HG03103 (cell line): ENCODE results near the gene RNF5.
A peak's percentile ranks its signal among the peaks of the same experiment; 100 is the strongest.
"Not testable (repeated sequence)": the region's sequence is repeated elsewhere in the genome, so short reads cannot be mapped to it uniquely, and the experiment has no call there.

ENCODE experiments used
- ATAC-seq: cut with Tn5 transposase; IDR thresholded peaks from one replicate; pipeline ENCODE4 v1.9.1; 2021; ENCODE audit warnings: low read depth; ENCODE audit not compliant: unreplicated experiment

RNF5 gene

DNA sequence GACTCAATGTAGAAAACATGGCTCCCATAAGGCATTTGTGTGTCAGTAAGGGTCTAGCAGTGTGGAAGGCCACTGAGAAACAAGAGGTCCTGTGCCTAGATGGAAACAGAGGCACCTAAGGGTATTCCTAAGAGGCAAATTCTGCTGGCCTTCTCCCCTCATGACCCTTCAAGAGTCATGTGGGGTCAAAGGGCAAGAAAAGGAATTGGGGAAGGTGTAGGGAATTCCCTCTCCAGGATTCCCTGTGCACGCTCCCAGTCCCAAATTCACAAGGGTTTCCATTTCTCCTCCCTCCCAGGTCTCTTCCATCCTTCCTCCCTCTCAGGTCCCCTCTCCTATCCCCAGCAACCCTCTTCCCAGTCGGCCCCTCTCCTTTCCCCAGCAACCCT, 2.9 kb upstream of the RNF5 start:
- no peak for ATAC-seq

GRCh38 chr6:32175711-32176475, 2.3 kb upstream of the RNF5 start, which contains the start of gene AGPAT1:
Gene AGPAT1, minus strand, starts transcription at chr6:32176084. Its CDS starts 4,588 bp downstream, at chr6:32171496.
- peak; percentile 39 for ATAC-seq

DNA sequence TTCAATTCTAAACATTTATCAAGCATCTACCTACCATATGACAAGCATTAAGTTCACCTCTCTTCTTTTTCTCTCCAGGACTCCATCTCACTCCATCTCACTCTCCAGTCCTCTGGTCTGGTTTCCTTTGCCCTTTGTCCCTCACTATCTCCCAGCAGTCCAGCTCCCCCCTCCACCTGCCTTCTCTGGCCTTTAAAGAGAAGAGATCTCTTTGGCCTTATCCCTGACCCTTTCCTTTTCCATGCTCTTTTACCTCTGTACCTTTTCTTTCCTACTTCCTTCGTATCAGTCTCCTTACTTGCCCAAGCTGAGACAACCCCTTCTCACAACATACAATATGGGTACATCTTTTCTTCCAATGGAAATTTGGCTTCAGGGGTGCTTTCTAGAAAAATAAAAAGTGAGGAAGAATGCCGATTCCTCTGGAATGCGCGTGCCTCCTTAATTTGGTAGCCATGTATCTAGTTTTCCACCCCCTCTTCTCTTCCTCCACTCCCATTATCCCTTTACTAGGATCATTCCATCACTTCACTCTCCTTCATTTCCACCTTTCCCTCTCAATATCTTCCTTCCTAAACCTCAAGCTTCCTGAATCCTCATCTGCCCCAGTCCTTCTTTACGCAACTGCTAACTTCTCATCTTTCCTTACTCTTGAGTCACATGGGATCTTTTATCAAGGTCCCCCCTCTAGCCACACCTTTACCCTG, 1.6 kb upstream of the RNF5 start:
- ATAC-seq = no peak

GRCh38 chr6:32177183-32177787, 920 bp upstream of the RNF5 start:
- peak; percentile 13 for ATAC-seq

DNA sequence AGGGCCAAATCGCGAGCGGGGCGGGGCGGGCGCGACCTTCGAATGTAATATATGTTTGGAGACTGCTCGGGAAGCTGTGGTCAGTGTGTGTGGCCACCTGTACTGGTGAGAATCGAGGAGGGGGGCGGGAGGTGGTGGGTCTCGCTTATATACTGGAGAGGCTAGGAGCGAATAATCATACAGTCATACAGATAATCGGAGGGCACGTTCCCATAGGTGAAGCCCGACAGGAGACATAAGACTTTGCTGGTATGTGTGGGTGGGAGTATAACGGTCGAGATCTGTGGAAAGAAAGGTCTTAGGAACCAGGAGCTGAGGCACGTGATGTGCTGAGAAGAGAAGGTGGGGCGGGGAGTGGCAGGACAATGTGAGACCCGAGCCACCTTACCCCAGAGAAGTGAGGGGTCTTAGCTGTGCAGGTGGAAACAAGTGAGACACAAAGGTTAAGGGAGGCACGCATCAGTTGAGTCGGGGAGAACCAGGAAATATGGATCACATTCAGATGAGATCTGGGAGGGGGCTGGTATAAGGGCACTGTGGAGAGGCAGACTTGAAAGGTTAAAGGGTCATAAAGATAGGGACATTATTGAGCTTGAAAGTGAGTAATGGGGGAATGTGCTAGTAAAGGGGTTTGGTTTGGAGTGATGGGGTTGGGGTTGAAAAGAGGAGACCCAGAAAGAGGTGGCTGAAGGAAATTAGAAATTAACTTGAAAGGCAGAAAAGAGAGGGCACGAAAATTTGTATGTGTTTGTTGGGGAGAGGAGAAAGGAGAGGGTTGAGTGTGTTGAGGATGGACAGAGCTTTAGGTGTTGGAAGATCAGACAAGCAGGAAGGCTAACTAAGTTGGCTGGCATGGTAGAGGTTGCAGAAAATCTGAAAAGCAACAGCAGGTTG, 589 bp downstream of the RNF5 start:
- no peak for ATAC-seq

GRCh38 chr6:32179766-32180405, 1.7 kb downstream of the RNF5 start:
- ATAC-seq = no peak

DNA sequence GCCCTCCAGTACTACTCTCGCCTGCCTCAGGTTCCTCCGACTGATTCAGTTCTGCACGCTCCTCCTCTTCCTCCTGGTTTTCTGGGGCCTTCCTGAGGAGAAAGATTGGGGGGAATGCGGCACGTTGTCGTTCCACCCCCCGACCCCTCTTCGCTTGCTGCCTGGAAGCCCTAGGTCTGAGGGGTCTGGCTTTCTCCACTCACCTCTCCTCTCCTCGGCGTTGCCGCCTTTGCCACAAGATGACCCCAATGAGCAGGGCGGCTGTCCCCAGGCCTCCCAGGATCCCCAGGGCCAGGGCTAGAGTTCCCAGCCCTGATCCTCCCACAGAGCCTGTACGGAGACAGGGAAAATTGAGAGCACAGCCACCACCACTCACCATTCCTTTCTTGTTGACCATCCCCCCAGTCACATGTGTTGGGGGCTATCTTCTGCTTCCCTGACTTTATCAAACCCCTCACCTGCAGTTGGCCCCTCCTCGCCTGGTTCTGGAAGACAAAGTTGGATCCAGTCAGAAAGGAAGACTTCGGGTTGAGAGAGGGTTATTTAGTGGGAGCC, 3.0 kb downstream of the RNF5 start:
- ATAC-seq = no peak

GRCh38 chr6:32181915-32182529, 3.8 kb downstream of the RNF5 start:
- no peak for ATAC-seq

DNA sequence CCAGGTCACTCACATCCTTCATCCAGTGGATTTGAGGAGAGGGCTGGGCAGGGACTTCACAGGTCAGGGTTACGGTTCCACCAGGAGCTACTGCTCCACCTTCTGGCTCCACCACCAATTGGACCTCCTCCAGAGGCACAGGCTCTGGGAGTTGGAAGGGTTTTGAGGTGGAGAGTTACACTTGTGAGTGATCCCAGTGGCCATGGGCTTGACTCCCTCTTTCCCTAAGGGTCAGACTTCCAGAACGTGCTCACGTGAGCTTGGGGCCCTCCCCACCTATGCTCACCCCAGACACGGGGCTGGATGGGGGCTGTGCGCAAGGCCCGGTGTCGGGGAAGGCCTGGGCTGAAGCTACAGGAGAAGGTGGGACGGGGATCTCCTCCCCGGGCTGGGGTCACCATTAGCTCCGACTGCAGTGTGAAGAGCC, 4.4 kb downstream of the RNF5 start:
- no peak for ATAC-seq

- no peak for ATAC-seq
Measured at GRCh38 chr6:32183030-32183429, 4.8 kb downstream of the RNF5 start.

- no peak for ATAC-seq
Measured at GRCh38 chr6:32183483-32184083, 5.4 kb downstream of the RNF5 start.

DNA sequence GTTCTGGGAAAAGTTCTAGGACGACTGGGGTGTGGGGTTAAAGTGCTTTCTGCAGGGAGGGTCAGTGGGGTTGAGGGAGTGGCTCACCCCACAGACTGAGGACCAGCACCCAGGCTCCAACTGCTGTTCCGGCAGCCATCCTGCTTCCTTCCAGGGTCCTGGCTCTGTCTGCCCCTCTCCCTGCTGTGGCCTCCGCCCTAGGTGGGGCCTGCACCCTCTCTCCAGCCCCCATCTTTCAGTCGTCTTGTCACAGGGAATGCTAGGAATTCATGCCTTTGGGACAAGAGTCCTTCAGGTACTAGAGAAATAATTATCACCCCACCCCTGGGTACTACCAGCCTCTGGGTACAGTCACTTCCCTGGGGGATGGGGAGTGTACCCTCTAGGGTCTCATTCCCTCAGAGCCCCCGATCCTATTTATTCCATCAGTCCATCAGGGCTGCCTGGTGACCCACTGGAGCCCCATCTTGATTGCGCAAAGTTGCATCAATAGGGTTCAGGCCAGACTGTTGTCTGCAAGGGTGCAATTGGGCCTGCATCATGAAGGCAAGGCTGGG, 6.0 kb downstream of the RNF5 start, which contains the start of gene AGER:
Gene AGER, minus strand, starts transcription at position 170 of the 557 bp plus-strand sequence. Its CDS starts 31 bp downstream, at position 139.
- no peak for ATAC-seq

- ATAC-seq = not testable (repeated sequence)
Measured at GRCh38 chr6:32185681-32186131, 7.5 kb downstream of the RNF5 start.

- ATAC-seq = not testable (repeated sequence)
Measured at GRCh38 chr6:32186151-32186840, 8.1 kb downstream of the RNF5 start.

DNA sequence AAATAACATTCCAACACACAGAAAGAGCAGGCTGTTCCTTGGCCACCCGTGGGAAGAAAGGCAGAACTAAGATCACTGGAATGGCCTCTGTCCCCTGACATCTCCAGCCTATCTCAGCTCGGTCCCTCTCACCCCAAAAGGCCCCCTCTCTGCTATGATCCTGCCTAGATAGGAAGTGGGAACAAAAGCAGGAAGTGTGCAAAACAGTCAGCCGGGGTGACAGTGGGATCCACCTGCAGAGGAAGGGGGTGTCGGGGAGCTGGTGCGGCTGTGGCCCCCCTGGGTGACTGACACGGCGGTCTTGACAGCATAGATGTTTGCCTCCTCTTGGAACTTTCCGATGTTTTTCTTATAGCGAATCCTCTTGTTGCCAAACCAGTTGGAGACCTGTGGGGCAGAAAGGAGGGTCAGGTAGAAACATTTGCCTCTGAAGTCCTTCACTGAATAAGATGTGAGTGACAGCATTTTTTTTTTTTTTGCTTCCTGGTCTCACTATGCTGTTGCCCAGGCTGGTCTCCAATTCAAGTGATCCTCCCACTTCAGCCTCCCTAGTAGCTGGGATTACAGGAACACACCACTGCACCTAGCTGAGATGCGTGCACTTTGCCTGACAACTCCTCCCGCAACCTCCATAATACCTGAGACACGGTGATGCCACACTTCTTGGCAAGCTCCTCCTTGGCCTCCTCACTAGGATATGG, 9.0 kb downstream of the RNF5 start:
- no peak for ATAC-seq

GRCh38 chr6:32187725-32188380, 9.6 kb downstream of the RNF5 start:
- not testable (repeated sequence) for ATAC-seq
